HEK293 (cell line): ENCODE results near the gene M6PR.

Experiments
- CTCF ChIP-seq: fragments of 450-650 bp; formaldehyde crosslinking; IDR thresholded peaks from 2 replicates; pipeline ENCODE4 v1.5.1; 2016; ENCODE audit warnings: missing biosample characterization, missing genetic modification characterization
- OSR2 ChIP-seq: fragments of 450-650 bp; formaldehyde crosslinking; IDR thresholded peaks from 2 replicates; pipeline ENCODE4 v1.5.1; 2016; ENCODE audit warnings: missing biosample characterization, missing genetic modification characterization
- SP3 ChIP-seq: fragments of 450-650 bp; formaldehyde crosslinking; IDR thresholded peaks from 2 replicates; pipeline ENCODE4 v1.5.1; 2016; ENCODE audit warnings: missing biosample characterization, missing genetic modification characterization
- ZBTB7A ChIP-seq: fragments of 450-650 bp; formaldehyde crosslinking; IDR thresholded peaks from 2 replicates; pipeline ENCODE4 v1.5.1; 2016; ENCODE audit warnings: low read depth, missing biosample characterization, missing genetic modification characterization
- ZNF10 ChIP-seq: fragments of 450-650 bp; formaldehyde crosslinking; IDR thresholded peaks from 2 replicates; pipeline ENCODE4 v1.5.1; 2017; ENCODE audit warnings: missing biosample characterization, missing genetic modification characterization
- ZNF777 ChIP-seq: fragments of 450-650 bp; formaldehyde crosslinking; IDR thresholded peaks from 2 replicates; pipeline ENCODE4 v1.5.1; 2017; ENCODE audit warnings: missing biosample characterization, missing genetic modification characterization, borderline replicate concordance
- ZNF791 ChIP-seq: fragments of 450-650 bp; formaldehyde crosslinking; IDR thresholded peaks from 2 replicates; pipeline ENCODE4 v1.5.1; 2016; ENCODE audit warnings: missing biosample characterization, missing genetic modification characterization

- TF ChIP-seq ZNF10 (tag by site-specific recombination), result no peak
- no peak for TF ChIP-seq OSR2 (tag by site-specific recombination)
- TF ChIP-seq CTCF (tag by site-specific recombination), result no peak
- no peak for TF ChIP-seq ZNF791 (tag by site-specific recombination)
- TF ChIP-seq ZBTB7A (tag by site-specific recombination), result no peak
- TF ChIP-seq SP3 (tag by site-specific recombination), result no peak
- TF ChIP-seq ZNF777 (tag by site-specific recombination), result no peak
These were observed 44.4 kb upstream of the M6PR start for GRCh38 chr12:8993827-8994226.
